Natural killer cell (primary cell): ENCODE measurements around the gene OSGEP. TPM values are rescaled to one million over a fixed set of nuclear protein-coding genes. Genes with fewer than 3 reads are reported as not detected.

Experiments
- ATAC-seq, 3 donors: fragments of 150-1000 bp in 2 of 3; fragments of 200-7000 bp in 1 of 3; cut with Tn5 transposase; 1 replicate in 1 of 3; 2 replicates in 2 of 3; pipeline ENCODE4 v1.10.0; 2021; ENCODE audit warnings: mild to moderate bottlenecking in 2 of 3, moderate library complexity in 2 of 3
- DNase-seq, 2 donors: peaks; one replicate each; pipeline versions ENCODE4 v3.0.0 to v3.0.0-alpha.2; 2013 to 2021; ENCODE audit warnings: mixed read lengths in 1 of 2
- H3K27ac ChIP-seq: one replicate; pipeline ENCODE4 v1.5.1; 2013; ENCODE audit warnings: mild to moderate bottlenecking, low read length
- H3K27me3 ChIP-seq: one replicate; pipeline ENCODE4 v1.6.1; 2013; ENCODE audit warnings: low read length; ENCODE audit not compliant: control insufficient read depth, insufficient read depth
- H3K36me3 ChIP-seq: one replicate; pipeline ENCODE4 v1.6.1; 2013; ENCODE audit warnings: low read length; ENCODE audit not compliant: control insufficient read depth, insufficient read depth
- H3K4me1 ChIP-seq: one replicate; pipeline ENCODE4 v1.6.1; 2013; ENCODE audit warnings: low read length; ENCODE audit not compliant: control insufficient read depth, insufficient read depth
- H3K4me3 ChIP-seq: one replicate; pipeline ENCODE4 v1.5.1; 2013; ENCODE audit warnings: low read length
- H3K9me3 ChIP-seq: one replicate; pipeline ENCODE4 v1.6.1; 2013; ENCODE audit warnings: low read length; ENCODE audit not compliant: control insufficient read depth, insufficient read depth
- H3K27ac Mint-ChIP-seq, 2 donors: one replicate each; pipeline ENCODE4 v1.8.0; 2022; ENCODE audit warnings: mild to moderate bottlenecking in 2 of 2, mixed read lengths in 2 of 2, moderate library complexity in 1 of 2
- H3K27me3 Mint-ChIP-seq, 2 donors: one replicate each; pipeline ENCODE4 v1.8.0; 2022; ENCODE audit warnings: low read depth in 2 of 2, mixed read lengths in 2 of 2
- H3K36me3 Mint-ChIP-seq: one replicate; pipeline ENCODE4 v1.8.0; 2022; ENCODE audit warnings: mixed read lengths
- H3K4me1 Mint-ChIP-seq, 2 donors: one replicate each; pipeline ENCODE4 v1.8.0; 2022; ENCODE audit warnings: mixed read lengths in 2 of 2
- H3K4me3 Mint-ChIP-seq: one replicate; pipeline ENCODE4 v1.8.0; 2022; ENCODE audit warnings: mild to moderate bottlenecking, moderate library complexity, mixed read lengths
- H3K9me3 Mint-ChIP-seq, 2 donors: one replicate each; pipeline ENCODE4 v1.8.0; 2022; ENCODE audit warnings: mixed read lengths in 2 of 2
- CTCF ChIP-seq: fragments of 200-600 bp; IDR thresholded peaks from one replicate; pipeline ENCODE4 v1.8.0; 2022; ENCODE audit warnings: antibody characterized with exemption
- WGBS: methylation state at CpG from one replicate; pipeline ENCODE4 v1.1.7; 2013; ENCODE audit warnings: missing lambda C conversion rate; ENCODE audit not compliant: insufficient coverage; 5-methylcytosine and 5-hydroxymethylcytosine counted together
- intact Hi-C: fragments of 100-400 bp; cut with micrococcal nuclease; formaldehyde crosslinking; loops from one replicate; pipeline ENCODE4 v1.14.2; 2022
- total RNA-seq, 4 donors: library from RNA; stranded (reverse); fragments of 120-200 nt in 1 of 4; gene quantifications; one replicate each; pipeline versions ENCODE4 v1.2.3 to v1.2.4, GENCODE V29; 2013 to 2022

The OSGEP gene
- total RNA-seq, 3 donors from 2014 or later (not counting 1 experiment from before 2014, with no cell fraction given), result 60.1 to 65.4 (median 63.3) TPM

GRCh38 chr14:20477211-20477876 lies 22.7 kb upstream of the OSGEP start:
- no peak for TF ChIP-seq CTCF
- ATAC-seq (peak; percentile 68 to 73 (median 69)), DNase-seq (peak in 1 of 2 donors; percentile 63)
- peak overlapping the region; percentile 82 to 85 for H3K27ac Mint-ChIP-seq
- intact Hi-C loops, result no loop called here
- H3K9me3 ChIP-seq, result no peaks in the 10 kb centered on the region
- H3K36me3 ChIP-seq, result peaks cover 52% of the 10 kb centered on the region
- no peak overlapping the region for H3K4me3 ChIP-seq
- no peaks in the 10 kb centered on the region for H3K9me3 Mint-ChIP-seq
- no peaks in the 10 kb centered on the region for H3K27me3 ChIP-seq
- H3K4me1 Mint-ChIP-seq, result peaks cover 34 to 41% of the 10 kb centered on the region in 2 donors
- peaks cover 28% of the 10 kb centered on the region for H3K4me1 ChIP-seq
- 8% methylated on average over 1 of the region's 1 CpG for WGBS
- peak overlapping the region; percentile 56 for H3K4me3 Mint-ChIP-seq
- no peaks in the 10 kb centered on the region for H3K27me3 Mint-ChIP-seq
- peaks cover 17% of the 10 kb centered on the region for H3K36me3 Mint-ChIP-seq
- H3K27ac ChIP-seq, result peak overlapping the region; percentile 66

GRCh38 chr14:20476776-20477175 lies 22.2 kb upstream of the OSGEP start:
- no peaks in the 10 kb centered on the region for H3K27me3 Mint-ChIP-seq
- no peaks in the 10 kb centered on the region for H3K9me3 ChIP-seq
- H3K36me3 ChIP-seq, result peaks cover 57% of the 10 kb centered on the region
- peaks cover 30% of the 10 kb centered on the region for H3K4me1 ChIP-seq
- WGBS, result 68% methylated on average over 4 of the region's 5 CpGs
- TF ChIP-seq CTCF, result no peak
- ATAC-seq (no peak), DNase-seq (no peak)
- H3K36me3 Mint-ChIP-seq, result peaks cover 22% of the 10 kb centered on the region
- H3K27me3 ChIP-seq, result no peaks in the 10 kb centered on the region
- intact Hi-C loops, result no loop called here
- H3K9me3 Mint-ChIP-seq, result no peaks in the 10 kb centered on the region
- H3K4me1 Mint-ChIP-seq, result peaks cover 40 to 47% of the 10 kb centered on the region in 2 donors
- peak overlapping the region; percentile 66 for H3K27ac ChIP-seq
- peak overlapping the region; percentile 56 for H3K4me3 Mint-ChIP-seq
- peak overlapping the region; percentile 82 to 85 for H3K27ac Mint-ChIP-seq
- H3K4me3 ChIP-seq, result no peak overlapping the region

GRCh38 chr14:20472536-20473169 lies 18.0 kb upstream of the OSGEP start:
- ATAC-seq (no peak), DNase-seq (no peak)
- Histone ChIP-seq H3K36me3 (peaks cover 49% of the 10 kb centered on the region), H3K9me3 (no peaks in the 10 kb centered on the region), H3K4me1 (peaks cover 47% of the 10 kb centered on the region), H3K27me3 (no peaks in the 10 kb centered on the region), H3K4me3 (no peak overlapping the region), H3K27ac (no peak overlapping the region)
- Mint-ChIP-seq H3K27ac (peak overlapping the region; percentile 67 to 70), H3K36me3 (peaks cover 22% of the 10 kb centered on the region), H3K4me1 (peaks cover 55% of the 10 kb centered on the region in 2 donors), H3K4me3 (peak overlapping the region; percentile 28), H3K9me3 (no peaks in the 10 kb centered on the region), H3K27me3 (no peaks in the 10 kb centered on the region)
- WGBS, result 78% methylated on average over 1 of the region's 2 CpGs
- intact Hi-C loops, result no loop called here
- TF ChIP-seq CTCF, result no peak
